Adipocyte (in vitro differentiated cells): ENCODE data around the gene XPR1.
A peak's percentile ranks its signal among the peaks of the same experiment; 100 is the strongest.

ENCODE experiments used
- DNase-seq: peaks from one replicate; pipeline ENCODE4 v3.0.0-alpha.2; 2015; ENCODE audit warnings: low read depth
- H3K27me3 ChIP-seq: replicated peaks from 2 replicates; pipeline ENCODE4 v1.7.0; 2013; ENCODE audit warnings: mild to moderate bottlenecking, low read length, moderate library complexity; ENCODE audit not compliant: control insufficient read depth, insufficient read depth
- H3K36me3 ChIP-seq: 2 replicates; pipeline ENCODE4 v1.7.0; 2013; ENCODE audit warnings: low read length, mild to moderate bottlenecking, moderate library complexity; ENCODE audit not compliant: control insufficient read depth, insufficient read depth, severe bottlenecking
- H3K4me1 ChIP-seq: 2 replicates; pipeline ENCODE4 v1.7.0; 2013; ENCODE audit warnings: mild to moderate bottlenecking, low read length, moderate library complexity; ENCODE audit not compliant: control insufficient read depth, insufficient read depth
- H3K4me3 ChIP-seq: 2 replicates; pipeline ENCODE4 v1.7.0; 2013; ENCODE audit warnings: mild to moderate bottlenecking, low read length, moderate library complexity
- H3K9ac ChIP-seq: 2 replicates; pipeline ENCODE4 v1.7.0; 2013; ENCODE audit warnings: mild to moderate bottlenecking, low read length, moderate library complexity
- H3K9me3 ChIP-seq: 2 replicates; pipeline ENCODE4 v1.7.0; 2013; ENCODE audit warnings: mild to moderate bottlenecking, low read length, moderate library complexity; ENCODE audit not compliant: control insufficient read depth

XPR1 gene

GRCh38 chr1:180601512-180601911 is 30.3 kb upstream of the XPR1 start:
- no peaks in the 10 kb centered on the region for H3K27me3 ChIP-seq

GRCh38 chr1:180603223-180603849 is 28.5 kb upstream of the XPR1 start:
- DNase-seq, result no peak
- H3K27me3 ChIP-seq, result no peaks in the 10 kb centered on the region
- no peaks in the 10 kb centered on the region for H3K9me3 ChIP-seq
- H3K9ac ChIP-seq, result no peak overlapping the region
- no peaks in the 10 kb centered on the region for H3K36me3 ChIP-seq
- no peak overlapping the region for H3K4me3 ChIP-seq
- no peaks in the 10 kb centered on the region for H3K4me1 ChIP-seq

More at GRCh38 chr1:180601512-180601911, 30.3 kb upstream of the XPR1 start:
- Histone ChIP-seq H3K36me3 (no peaks in the 10 kb centered on the region), H3K4me1 (no peaks in the 10 kb centered on the region), H3K9me3 (no peaks in the 10 kb centered on the region), H3K4me3 (no peak overlapping the region), H3K9ac (no peak overlapping the region)
- DNase-seq, result no peak

- Histone ChIP-seq H3K4me3 (no peak overlapping the region), H3K9ac (no peak overlapping the region), H3K4me1 (no peaks in the 10 kb centered on the region), H3K36me3 (no peaks in the 10 kb centered on the region), H3K9me3 (no peaks in the 10 kb centered on the region), H3K27me3 (no peaks in the 10 kb centered on the region)
- DNase-seq, result no peak
Observed at GRCh38 chr1:180603850-180604226, 28.0 kb upstream of the XPR1 start.

DNA sequence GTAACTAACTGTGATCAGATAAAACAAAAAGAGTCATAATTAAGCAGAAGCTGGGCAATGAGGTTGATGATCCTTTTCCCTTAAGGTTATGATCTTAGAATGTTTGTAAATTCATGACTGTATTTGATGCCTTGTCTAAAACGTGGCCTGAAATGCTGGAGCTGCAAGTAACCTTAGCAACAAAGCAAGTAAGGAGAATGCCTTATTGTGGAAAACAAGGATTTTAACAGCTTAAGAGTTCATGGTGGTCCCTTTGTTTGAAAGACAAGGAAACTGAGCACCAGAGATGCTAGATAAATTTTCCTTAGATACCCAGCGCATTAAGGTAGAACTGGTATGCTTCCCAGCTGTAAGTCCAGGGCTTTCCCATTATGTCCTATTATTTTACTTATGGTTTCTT is 25.7 kb upstream of the XPR1 start:
- Histone ChIP-seq H3K36me3 (no peaks in the 10 kb centered on the region), H3K9ac (no peak overlapping the region), H3K27me3 (no peaks in the 10 kb centered on the region), H3K9me3 (no peaks in the 10 kb centered on the region), H3K4me3 (no peak overlapping the region), H3K4me1 (peaks cover 14% of the 10 kb centered on the region)
- no peak for DNase-seq

- peak; percentile 39 for DNase-seq
- no peak overlapping the region for H3K9ac ChIP-seq
- peak overlapping the region; percentile 48 for H3K4me3 ChIP-seq
- H3K36me3 ChIP-seq, result no peaks in the 10 kb centered on the region
- H3K27me3 ChIP-seq, result no peaks in the 10 kb centered on the region
- H3K9me3 ChIP-seq, result no peaks in the 10 kb centered on the region
- peaks cover 25% of the 10 kb centered on the region for H3K4me1 ChIP-seq
Observed at GRCh38 chr1:180609643-180610555, 21.9 kb upstream of the XPR1 start.

DNA sequence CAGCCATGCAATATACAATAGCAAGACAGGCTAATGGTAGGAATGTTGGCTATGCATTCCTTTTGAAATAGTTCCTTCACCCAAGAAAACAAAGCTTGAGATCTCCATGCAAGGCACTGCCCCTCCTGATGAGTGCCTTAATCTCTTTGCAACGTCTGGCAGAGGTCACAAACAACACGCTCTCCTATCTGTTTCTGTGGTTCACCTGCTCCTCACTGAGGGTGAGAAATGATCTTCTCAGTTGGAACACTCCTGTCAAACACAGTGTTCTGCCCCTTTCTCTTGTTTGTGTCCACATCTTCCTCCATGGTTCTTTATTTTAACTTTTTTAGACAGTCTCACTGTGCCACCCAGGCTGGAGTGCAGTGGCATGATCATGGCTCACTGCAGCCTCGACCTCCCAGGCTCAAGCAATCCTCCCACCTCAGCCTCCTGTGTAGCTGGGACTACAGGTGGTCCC is 21.2 kb upstream of the XPR1 start:
- Histone ChIP-seq H3K4me1 (peaks cover 25% of the 10 kb centered on the region), H3K36me3 (no peaks in the 10 kb centered on the region), H3K9ac (no peak overlapping the region), H3K4me3 (peak overlapping the region; percentile 48), H3K27me3 (no peaks in the 10 kb centered on the region), H3K9me3 (no peaks in the 10 kb centered on the region)
- DNase-seq, result peak; percentile 16

DNA sequence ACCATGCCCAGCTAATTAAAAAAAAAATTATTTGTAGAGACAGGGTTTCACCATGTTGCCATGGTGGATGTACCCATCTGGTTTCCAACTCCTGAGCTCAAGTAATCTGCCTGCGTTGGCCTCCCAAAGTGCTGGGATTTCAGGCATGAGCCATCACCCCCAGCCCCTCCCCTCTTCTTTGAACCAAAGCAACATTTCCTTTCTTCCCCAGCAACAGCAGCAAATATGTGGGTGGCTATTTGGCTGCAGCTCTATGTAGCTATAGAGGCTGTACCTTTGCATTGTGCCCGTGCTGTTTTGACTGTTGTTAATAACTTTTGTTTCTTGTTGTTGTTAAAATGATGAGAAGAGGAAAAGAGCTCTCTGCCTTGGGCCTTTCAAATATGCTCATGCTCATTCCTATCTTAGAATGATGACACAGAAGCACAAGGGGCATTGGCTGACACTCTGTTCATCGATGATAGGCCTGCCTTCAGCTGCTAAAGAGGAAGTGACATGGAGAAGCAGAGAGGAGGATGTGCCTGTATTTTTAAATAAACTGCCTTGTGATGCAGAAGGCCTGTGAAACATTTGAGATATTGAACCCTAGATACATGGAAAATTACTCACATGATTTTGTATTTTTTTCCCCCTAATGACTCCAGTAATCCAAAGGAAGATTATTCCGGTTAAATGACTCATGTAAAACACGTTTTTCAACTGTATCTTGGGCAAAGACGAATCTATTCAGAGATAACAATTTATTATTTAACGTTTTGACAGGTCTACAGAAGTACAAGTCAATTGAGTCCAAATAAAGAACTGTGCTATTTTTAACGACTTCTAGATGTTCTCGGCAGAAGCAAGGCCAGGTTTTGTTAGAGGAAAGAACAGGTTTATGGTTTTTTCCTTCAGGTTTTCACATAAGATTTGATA is 20.5 kb upstream of the XPR1 start:
- Histone ChIP-seq H3K4me1 (peaks cover 25% of the 10 kb centered on the region), H3K27me3 (no peaks in the 10 kb centered on the region), H3K36me3 (no peaks in the 10 kb centered on the region), H3K9me3 (no peaks in the 10 kb centered on the region), H3K4me3 (no peak overlapping the region), H3K9ac (no peak overlapping the region)
- no peak for DNase-seq

GRCh38 chr1:180612632-180613031 is 19.2 kb upstream of the XPR1 start:
- Histone ChIP-seq H3K4me3 (no peak overlapping the region), H3K4me1 (peaks cover 25% of the 10 kb centered on the region)

DNA sequence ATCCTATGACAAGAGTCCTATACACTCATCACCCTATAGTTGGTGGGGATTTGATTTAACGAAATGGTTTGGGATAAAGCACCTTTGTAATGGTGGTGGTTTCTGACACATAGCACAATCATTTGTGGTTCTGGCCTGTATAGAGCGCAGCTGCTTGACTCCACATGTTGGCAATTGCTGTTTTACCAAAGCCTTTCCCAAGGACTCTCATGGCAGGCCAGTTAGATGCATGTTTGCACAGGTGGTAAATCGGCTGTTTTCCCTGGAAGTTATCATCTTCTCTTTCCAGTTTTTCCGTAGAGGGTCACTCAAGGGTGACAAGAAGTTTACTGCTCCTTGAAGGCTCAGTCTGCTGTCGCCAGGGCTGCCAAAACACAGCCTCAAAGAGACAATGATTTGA is 17.1 kb upstream of the XPR1 start:
- H3K9me3 ChIP-seq, result no peaks in the 10 kb centered on the region
- H3K4me3 ChIP-seq, result no peak overlapping the region
- no peak overlapping the region for H3K9ac ChIP-seq
- no peaks in the 10 kb centered on the region for H3K36me3 ChIP-seq
- peaks cover 22% of the 10 kb centered on the region for H3K4me1 ChIP-seq
- no peak for DNase-seq
- H3K27me3 ChIP-seq, result no peaks in the 10 kb centered on the region

More at GRCh38 chr1:180612632-180613031, 19.2 kb upstream of the XPR1 start:
- Histone ChIP-seq H3K36me3 (no peaks in the 10 kb centered on the region), H3K9ac (no peak overlapping the region), H3K27me3 (no peaks in the 10 kb centered on the region), H3K9me3 (no peaks in the 10 kb centered on the region)
- no peak for DNase-seq

DNA sequence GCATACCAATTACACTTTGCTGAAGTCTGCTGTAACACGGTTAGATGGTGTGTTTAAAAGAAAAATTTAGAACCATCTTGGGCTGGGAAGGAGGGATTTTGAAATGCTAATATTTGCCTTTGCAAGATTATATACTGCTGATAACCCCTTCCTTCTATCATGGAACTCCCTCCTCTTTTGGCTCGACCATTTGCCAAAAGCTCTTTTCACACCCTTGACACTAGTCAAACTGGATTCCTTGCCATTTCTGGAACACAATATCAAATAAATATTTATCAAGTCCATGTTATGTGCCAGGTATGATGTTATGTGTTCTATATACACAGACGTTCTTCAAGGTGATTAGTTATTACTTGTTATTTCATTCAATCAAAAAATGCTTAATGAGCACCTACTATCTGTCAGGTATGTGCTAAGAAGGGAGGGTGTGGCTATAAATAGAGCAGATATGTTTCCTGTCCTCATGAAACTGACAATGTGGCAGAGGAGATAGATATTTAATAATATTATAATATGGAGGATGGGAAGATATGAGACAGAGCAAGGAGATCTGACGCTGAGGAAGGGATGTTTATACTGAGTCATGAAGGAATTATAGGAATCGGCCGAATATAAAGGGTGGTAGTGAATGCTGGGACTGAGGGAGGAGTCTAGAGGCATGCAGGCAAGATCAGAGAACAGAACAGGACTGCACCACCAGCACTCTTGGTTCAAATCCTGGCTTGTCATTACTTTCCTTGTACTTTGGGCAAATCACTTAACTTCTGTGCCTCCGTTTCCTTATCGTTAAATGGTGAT is 16.1 kb upstream of the XPR1 start:
- peaks cover 12% of the 10 kb centered on the region for H3K4me1 ChIP-seq
- H3K36me3 ChIP-seq, result no peaks in the 10 kb centered on the region
- no peak overlapping the region for H3K4me3 ChIP-seq
- H3K9ac ChIP-seq, result no peak overlapping the region
- H3K9me3 ChIP-seq, result no peaks in the 10 kb centered on the region
- H3K27me3 ChIP-seq, result no peaks in the 10 kb centered on the region
- no peak for DNase-seq
